ENCODE data around the gene FOXN1.
"Not testable (repeated sequence)": the region's sequence is repeated elsewhere in the genome, so short reads cannot be mapped to it uniquely, and the experiment has no call there.

The FOXN1 gene

DNA sequence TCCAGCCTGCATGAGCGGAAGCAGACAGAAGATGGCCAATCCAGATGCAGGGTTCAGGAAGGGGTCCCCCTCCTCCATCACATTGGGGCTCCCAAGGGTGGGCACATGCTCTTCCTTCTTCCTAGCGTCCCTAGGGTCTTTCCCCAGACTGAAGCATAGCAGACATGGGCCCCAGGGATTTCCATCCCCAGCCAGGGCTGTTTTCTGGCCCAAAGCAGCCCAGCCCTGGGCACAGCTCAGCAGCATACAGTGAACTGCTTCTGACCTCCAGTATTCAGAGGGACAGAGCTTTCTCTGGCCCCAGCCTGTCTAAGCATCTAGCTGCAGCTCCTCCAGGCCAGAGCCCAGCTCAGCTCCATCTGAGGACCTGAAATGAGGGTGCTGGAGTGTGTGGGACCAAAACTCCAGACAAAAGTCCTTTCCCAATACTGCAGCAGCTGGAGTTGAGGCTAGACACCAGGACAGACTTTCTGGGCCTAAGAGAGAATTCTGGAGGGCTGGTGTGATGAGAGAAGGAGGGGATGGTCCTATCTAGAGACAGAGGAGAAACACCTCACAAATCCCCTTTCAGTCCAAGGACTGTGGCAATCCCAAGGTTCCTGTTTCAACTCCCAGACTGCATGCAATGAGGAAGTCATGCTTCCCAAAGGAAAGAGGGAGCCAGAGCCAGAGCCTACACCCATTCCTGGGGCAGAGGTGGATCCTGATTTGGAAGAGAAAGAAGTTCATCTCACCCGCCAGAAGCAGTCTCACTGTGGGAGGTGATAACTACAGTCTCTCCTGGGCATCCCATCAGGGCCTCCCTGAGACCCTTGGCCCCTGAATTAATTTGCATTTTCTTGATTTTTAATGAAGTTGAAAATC, 4.5 kb upstream of the FOXN1 start:
- no peak for DNase-seq

DNA sequence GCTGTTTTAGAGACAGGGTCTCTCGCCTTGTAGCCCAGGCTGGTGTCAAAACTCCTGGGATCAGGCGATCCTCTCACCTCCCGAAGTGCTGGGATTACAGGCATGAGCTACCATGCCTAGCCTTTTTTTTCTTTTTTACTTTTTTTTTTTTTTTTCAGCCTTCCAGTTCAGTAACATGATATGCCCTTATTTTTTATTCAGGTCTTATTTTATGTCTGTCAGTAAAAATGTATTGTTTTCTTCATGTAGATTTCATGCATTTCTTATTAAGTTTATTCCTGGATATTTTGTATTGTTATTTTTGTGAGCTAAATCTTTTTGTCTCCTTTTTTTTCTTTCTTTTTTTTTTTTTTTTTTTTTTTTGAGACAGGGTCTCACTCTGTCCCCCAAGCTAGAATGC, 2.7 kb upstream of the FOXN1 start:
- no peak for DNase-seq

DNA sequence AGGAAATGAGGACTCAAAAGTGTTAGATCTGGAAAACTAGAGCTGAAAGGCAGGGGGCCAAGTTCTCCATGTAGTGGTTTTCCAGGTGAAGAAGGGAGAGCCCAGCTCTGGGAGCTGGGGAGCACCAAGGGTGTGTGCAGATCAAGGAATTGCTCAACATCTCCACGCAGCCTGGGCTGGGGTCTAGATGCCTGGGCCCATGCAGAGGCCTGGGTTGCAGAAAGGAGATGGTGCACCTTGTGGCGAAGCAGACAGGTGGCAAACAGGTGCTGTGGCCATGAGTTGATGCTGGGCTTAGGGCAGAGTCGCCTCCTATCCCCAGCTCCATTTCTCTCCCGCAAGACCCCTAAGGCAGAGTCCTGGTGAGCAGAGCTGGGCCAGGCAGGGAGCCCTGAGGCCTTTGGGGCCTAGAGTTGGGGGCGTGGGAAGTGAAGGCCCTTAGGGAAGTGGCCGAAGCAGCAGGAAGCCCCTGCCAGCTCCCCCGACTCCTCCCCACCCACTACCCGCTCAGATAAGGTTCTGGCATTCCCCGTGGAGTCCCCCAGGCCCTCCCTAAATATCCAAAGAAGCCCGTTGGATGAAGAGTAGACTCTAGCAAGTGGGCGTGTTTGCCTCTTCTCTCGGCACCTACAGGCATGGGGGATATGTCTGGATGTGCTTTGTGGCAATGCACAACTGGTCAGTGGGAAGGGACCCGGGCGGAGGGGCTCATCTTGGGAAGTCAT, 777 bp downstream of the FOXN1 start:
- DNase-seq: no peak

DNA sequence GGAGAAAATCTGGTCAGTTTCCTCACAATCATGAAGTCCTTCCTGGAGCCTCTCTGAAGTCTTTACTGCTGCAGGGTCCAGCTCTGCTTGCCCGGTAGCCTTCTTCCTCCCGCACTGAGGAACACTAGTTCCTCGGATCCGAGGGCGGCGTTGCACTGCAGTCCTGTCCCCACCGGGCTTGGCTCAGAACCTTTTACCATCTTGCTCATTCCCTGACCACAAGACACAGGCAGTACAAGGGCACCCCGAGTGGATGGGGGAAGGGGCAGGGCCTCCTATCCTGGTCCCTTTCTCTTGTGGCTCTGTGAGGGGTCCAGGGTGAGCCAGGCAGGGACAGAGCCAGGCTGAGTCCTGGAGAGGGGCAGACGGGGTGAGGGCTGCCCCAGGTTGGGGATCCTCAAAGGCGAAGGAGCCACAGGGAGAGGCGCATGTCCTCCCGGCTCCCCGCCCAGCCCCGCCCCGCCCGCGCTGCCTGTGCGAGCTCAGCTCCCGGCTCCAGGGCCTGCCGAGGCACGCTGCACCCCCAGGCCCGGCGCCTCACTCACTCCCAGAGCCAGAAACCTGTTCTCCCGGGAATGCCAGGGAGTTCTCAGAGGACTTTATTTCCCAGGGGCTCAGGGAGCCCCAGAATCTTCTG, 1.5 kb downstream of the FOXN1 start:
- no peak for DNase-seq

DNA sequence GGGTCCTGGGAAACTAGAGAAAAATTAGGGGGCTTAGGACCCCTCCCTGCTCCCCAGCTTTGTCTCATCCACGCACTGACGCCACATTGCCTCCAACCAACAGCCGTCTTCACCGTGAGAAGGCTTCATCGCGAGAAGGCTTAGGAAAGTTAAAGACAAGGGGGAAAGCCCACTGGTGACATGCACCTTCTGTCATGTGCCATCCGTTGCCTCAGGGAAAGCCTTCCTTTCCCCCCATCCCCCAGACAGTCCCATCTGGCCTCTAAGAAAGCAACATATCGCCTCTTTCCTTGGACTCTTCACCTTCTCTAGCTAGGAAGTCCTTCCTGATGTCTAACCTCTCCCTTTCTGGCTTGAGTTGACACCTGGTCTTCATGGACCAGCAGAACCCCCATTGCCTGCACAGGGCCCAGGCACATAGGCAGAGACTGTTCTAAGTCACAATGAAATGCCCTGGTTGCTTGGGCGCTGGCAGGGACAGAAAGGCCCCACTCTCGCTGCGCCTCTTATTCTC, 2.1 kb downstream of the FOXN1 start:
- no peak for DNase-seq

DNA sequence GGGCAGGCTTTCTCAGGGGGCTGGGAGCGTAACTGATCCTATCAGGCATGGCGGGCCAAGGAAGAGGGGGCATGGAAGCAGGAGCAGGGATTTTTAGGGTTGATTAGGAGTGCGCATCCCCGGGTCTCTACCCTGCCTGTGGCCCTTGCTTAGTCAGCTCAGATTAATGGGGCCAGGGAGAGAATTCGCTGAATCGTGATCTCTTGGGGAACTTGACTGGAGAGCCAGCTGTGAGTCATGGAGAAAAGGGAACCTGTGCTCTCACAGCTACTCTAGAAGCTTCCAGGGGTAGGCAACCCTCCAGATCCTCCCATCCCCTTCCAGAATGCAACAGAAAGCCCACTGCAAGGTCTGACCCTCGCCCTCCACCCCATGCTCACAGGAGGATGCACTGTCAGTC, 3.6 kb downstream of the FOXN1 start:
- DNase-seq: no peak

DNA sequence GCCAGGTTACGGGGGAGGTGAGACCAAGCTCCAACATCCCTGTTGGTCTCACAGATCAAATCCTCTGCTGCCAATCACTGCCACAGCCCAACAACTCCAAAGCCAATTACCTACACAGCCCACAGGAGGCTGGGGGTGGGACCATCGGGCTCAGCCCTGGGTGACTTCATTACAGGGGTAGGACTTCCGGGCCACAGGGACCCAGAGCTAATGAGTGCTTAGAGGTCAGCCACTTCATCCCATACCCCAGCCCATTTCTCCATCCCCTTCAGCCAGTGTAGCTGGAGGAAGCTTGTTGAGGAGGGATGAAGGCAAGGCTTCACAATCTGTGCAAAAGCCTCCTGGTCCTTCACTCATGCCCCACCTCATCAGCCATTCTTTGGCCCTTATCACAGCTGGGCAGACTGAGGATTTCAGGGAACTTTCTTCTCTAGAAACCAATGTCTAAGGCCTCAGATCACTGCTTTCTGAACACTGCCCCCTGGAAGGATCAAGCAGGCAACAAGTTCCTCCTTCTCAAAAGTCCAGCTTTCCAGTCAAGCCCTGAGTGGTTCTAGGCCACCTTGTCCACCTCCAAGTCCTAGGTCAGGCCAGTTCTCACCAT, 5.8 kb downstream of the FOXN1 start:
- no peak for DNase-seq

DNA sequence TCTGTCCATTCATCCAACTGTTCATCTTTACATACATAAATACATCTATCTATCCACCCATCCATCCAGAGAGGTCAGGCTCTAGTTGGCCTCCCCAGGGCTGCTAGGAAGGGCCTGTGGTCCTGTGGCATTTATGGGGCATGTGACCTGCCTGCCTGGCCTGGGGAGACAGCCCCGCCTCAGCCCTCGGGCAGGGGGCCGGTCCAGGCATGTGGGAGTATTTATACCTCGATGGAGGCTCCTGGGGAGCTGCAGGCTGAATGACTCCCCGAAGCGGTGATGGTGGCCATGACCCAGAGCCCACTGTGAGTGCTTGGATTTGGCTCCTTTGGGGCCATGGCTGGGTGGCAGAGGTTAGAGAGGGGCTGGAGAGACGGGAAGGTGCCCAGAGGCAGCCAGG, 7.3 kb downstream of the FOXN1 start:
- no peak for DNase-seq

DNA sequence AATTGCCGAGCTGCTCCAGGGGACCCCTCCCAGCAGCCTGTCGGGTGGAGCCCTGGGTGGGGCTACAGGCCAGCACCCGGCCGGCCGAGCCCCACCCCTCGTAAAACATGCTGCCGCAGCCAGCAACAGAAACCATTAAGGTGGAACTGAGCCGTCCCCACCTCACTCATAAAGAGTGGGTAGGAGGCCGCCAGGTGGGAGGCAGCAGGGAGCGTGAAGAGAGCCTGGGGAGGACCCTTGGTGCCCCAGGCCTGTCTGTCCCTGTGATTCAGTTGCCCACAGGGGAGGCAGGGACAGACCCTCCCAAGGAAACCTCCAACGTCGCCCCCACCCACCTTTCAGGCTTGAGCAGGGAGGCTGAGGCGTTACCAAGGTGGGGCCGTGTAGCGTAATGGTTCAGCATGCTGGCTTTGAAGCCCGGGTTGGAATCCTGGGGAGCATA, 8.4 kb downstream of the FOXN1 start:
- DNase-seq: peak; percentile 17

DNA sequence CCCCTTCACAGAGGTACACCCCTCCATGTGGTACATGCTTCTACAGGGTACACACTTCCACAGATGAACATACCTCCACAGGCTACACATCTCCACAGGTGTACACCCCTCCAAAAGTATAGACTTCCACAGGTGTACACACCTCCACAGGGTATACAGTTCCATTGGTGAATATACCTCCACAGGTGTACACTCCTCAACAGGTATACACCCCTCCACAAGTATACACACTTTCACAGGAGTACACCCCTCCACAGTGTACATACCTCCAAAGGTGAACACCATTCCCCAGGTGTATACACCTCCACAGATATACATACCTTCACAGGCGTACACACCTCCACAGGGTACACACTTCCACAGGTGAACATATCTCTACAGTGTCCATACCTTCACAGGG, 9.4 kb downstream of the FOXN1 start:
- DNase-seq: no peak

DNA sequence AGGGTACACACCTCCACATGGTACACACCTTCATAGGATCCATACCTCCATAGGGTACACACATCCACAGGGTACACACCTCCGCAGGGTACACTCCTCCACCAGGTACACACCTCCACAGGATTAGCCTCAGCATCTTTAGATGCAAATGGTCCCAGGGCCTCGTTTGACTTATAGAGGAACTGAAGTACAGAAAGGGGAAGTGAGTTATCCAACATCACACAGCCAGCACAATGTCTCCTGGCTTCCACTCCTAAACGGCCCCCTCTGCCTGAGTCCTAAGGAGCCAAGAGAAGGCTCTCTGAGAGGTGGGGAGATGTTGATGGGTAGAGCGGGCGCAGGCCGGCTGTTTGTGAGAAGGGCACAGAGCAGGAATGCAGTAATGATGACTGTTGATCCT, 12.0 kb downstream of the FOXN1 start:
- no peak for DNase-seq

DNA sequence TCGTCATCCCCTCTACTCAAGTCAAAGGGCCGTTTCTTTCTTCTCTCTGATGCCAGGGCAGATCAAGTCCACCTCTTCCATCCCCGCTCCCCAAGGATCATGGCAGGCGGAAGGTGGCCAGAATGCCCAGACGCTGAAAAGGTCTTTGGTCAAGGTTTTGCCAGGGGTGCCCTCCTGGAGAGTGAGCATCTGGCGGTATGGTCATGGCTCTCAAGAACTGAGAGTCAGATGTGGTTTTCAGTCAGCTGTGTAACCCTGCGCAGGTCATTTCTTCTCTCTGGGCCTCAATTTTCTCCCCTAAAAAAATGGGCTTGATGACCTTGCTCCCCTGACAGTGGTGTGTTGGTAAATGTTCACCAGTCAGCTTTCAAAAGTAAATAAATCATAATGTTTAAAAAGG, 12.4 kb downstream of the FOXN1 start:
- DNase-seq: no peak

DNA sequence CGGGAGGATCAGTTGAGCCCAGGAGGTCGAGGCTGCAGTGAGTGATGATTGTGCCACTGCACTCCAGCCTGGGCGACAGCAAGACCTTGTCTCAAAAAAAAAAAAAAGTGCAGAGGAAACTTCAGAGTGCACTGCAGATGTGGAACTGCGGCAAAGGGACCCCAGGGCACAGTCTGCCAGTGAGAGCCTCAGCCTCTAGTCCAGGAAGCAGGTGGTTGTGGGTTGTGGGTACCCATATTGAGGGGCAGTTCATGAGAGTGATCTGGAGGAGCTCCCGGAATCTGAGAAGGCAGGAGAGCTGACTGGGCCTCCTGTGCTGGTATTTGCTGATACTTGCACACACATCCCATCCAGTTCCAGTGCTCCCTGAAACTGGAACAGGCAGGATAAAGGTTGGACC, 13.1 kb downstream of the FOXN1 start:
- DNase-seq: no peak

DNA sequence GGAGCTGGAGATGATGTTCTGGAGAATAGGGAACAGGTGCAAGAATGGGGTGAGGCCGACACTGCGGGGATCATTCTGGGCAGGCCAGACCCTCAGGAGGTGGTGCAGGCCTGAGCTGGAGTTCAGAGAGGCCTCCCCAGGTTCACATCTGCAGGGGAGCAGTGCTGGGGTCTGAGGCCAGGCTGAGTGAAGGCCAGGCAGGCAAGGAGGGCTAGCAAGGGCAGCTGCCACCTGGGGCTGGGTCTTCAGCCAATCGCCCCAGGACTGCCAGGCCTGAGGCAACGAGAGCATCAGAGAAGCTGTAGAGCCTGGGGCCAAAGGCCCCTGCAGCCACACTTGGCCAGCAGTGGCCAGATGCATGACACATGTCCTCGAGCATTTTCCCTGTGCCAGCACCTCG, 14.5 kb downstream of the FOXN1 start:
- DNase-seq: no peak

DNA sequence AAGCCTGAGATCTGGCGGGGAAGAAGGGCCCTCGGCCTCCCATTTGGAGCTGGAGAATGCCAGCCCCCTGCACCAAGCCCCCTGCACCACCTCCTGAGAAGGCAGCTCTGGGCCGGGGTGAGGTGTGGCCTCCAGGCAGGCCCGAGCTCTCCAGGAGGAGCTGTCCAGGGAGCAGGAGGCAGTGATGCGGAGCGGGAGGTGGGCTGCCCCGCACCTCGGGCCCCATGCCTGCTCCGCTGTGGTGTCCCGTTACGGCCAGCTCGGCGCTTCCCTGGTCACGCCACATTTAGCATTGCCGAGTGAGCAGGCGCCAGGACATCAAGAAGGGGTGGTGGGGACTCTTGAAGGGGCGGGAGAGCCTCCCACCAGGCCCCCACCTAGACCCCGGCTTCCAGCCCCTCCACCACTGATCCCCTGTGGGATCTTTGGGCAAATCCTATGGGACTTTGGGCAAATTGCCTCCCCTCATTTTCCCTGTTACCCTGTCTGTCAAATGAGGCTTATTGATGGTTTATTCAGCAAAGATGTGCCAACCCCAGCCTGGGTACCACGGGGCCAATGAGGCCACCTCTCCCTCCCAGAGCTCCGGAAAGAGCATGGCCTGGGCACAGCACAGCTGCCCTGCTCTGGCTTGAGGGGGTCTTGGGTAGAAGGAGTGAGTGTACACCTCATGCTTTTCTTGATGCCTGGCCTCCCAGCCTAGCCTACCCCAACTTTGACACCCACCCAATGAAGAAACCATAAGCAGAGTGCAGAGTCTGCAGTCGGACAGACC, 15.3 kb downstream of the FOXN1 start:
- DNase-seq: no peak

DNA sequence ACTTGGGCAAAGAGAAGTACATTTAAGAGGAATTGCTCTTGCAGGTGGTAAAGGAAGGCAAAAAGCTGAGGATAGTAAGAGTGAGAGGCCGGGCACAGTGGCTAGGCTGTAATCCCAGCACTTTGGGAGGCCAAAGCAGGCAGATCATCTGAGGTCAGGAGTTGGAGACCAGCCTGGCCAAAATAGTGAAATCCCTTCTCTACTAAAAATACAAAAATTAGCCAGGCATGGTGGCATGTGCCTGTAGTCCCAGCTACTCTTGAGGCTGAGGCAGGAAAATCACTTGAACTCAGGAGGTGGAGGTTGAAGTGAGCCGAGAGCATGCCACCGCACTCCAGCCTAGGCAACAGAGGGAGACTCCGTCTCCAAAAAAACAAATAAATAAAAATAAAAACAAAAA, 16.1 kb downstream of the FOXN1 start:
- DNase-seq: not testable (repeated sequence)

DNA sequence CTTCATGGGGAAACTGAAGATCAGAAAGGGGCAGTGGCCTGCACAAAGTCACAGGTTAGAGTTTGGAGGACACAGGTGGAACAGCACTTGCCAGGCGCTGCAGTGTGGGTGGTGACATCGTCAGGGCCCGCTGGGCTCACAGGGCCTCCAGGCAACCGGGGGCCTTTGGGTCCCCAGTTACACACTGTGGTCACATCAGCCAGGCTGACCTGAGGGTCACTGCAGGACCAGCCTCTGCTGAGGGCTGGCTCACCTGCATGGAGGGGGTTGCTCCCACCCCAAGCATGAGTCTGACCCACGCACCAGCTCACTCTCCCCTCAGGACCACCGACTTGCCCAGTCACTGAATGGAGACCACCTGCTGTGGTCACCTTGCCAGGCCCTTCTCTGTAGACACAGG, 17.0 kb downstream of the FOXN1 start:
- no peak for DNase-seq

DNA sequence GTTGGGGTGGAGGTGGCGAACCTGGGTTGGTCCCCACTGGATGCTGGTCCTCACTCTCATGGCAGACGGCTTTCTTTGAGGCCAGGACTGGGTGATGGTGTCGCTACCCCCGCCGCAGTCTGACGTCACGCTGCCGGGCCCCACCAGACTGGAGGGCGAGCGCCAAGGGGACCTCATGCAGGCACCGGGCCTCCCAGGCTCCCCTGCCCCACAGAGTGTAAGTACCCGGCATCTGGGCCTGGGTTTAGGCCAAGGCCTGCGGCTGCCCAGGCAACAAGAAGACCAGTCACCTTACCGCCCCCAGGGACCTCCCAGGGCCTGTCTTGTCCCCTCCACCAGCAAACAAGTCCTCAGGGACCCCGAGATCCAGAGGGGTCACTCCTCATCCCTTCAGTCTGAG, 17.7 kb downstream of the FOXN1 start:
- DNase-seq: no peak

DNA sequence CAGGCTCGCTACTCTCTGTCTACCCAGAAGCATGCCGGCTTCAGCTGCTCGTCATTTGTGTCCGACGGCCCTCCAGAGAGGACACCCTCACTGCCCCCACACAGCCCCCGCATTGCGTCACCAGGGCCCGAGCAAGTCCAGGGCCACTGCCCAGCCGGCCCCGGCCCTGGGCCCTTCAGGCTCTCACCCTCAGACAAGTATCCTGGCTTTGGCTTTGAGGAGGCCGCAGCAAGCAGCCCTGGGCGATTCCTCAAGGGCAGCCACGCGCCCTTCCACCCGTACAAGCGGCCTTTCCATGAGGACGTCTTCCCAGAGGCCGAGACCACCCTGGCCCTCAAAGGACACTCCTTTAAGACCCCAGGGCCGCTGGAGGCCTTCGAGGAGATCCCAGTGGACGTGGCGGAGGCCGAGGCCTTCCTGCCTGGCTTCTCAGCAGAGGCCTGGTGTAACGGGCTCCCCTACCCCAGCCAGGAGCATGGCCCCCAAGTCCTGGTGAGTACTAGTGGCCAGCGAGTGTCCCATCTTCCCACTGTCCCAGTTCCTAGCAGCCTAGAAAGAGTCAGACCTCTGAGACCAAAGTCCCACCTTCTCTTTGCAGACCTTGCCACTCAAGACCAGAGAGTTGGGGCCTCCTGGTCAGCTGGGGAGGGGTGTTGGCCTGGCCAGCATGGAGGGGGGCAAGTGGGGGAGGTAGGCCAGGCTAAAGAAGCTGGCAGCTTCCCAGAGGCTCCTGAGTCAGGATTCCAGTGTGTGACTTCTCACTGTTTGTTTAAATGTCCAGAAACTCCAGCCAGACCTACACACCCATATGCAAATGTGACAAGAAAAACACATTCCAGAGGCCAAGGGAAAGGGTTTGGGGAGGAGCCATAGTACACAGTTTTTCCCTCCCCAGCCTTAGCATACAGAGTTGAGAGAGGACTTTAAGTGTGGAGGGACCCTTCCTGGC, 18.6 kb downstream of the FOXN1 start:
- no peak for DNase-seq

DNA sequence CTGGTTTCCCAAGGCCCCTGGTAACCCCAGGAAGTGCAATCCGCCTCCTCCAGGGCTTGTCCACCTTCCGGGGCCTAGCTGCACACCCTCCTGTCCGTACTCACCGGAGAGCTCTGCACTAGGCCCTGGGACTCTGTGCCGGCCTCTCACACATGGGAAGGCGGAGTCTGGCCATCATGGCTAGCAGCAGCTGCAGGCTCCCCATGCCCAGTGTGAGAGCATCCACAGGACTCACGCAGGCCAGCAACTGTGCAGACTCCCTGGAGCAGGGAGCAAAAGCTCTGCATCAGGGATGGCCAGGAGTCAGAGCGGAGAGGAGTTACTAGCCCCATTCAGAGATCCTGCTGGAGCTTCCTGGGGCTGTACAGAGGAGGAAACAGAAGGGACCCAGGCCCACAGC, 20.2 kb downstream of the FOXN1 start:
- no peak for DNase-seq

DNA sequence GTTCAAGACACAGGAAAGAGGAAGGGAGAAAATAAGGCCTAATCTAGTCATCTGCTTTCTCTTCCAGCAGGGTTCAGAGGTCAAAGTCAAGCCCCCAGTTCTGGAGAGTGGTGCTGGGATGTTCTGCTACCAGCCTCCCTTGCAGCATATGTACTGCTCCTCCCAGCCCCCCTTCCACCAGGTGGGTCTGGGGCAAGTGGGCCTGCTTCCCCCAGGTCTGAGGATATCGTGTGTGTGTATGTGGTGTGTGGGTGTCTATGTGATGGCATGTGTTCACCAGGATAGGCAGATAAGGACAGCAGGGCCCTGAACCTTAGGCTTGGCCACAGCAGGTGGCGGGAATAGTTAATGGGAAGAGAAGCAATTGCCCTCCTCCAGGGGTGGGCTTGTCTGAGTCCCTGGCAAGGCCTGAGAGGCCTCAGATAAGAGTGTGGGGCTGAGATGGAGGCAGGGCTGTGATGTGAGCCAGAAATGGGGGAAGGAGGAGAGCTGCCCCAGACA, 21.1 kb downstream of the FOXN1 start:
- DNase-seq: no peak
